DOHH2 (cell line): ENCODE results near the gene DGCR2.

Experiments used
- H3F3A ChIP-seq: fragments of 200-600 bp; sonication (generic), shearing (Covaris generic); 2 replicates; pipeline ENCODE4 v1.6.0; 2016; ENCODE audit warnings: antibody characterized with exemption, mild to moderate bottlenecking; ENCODE audit not compliant: control insufficient read depth, insufficient read depth
- H3K27ac ChIP-seq: fragments of 200-600 bp; sonication (generic); 2 replicates; pipeline ENCODE4 v1.5.1; 2014; ENCODE audit warnings: low read depth, mild to moderate bottlenecking, low read length, moderate library complexity
- H3K27me3 ChIP-seq: fragments of 200-600 bp; sonication (generic); 2 replicates; pipeline ENCODE4 v1.6.1; 2014; ENCODE audit warnings: mild to moderate bottlenecking, low read length, mixed read lengths; ENCODE audit not compliant: control insufficient read depth
- H3K36me3 ChIP-seq: fragments of 200-600 bp; sonication (generic); 2 replicates; pipeline ENCODE4 v1.6.1; 2014; ENCODE audit warnings: mild to moderate bottlenecking, low read length, moderate library complexity, mixed read lengths; ENCODE audit not compliant: control insufficient read depth
- H3K4me1 ChIP-seq: fragments of 200-600 bp; sonication (generic); 2 replicates; pipeline ENCODE4 v1.6.1; 2014; ENCODE audit warnings: mild to moderate bottlenecking, low read length, mixed read lengths; ENCODE audit not compliant: control insufficient read depth
- H3K4me2 ChIP-seq: fragments of 200-600 bp; sonication (generic); 2 replicates; pipeline ENCODE4 v1.6.0; 2014; ENCODE audit warnings: mild to moderate bottlenecking, low read length, moderate library complexity
- H3K4me3 ChIP-seq: fragments of 200-600 bp; sonication (generic); 2 replicates; pipeline ENCODE4 v1.5.1; 2014; ENCODE audit warnings: mild to moderate bottlenecking, low read length, mixed read lengths
- H3K79me2 ChIP-seq: fragments of 200-600 bp; sonication (generic); 2 replicates; pipeline ENCODE4 v1.6.1; 2014; ENCODE audit warnings: mild to moderate bottlenecking, low read length, mixed read lengths; ENCODE audit not compliant: control insufficient read depth
- H3K9me2 ChIP-seq: fragments of 200-600 bp; sonication (generic); replicated peaks from 2 replicates; pipeline ENCODE4 v1.6.1; 2014; ENCODE audit warnings: mild to moderate bottlenecking, low read length, mixed read lengths; ENCODE audit not compliant: control insufficient read depth
- H3K9me3 ChIP-seq: fragments of 200-600 bp; sonication (generic); 2 replicates; pipeline ENCODE4 v1.6.1; 2014; ENCODE audit warnings: antibody characterized with exemption, low read length, mixed read lengths; ENCODE audit not compliant: control insufficient read depth, insufficient read depth
- H4K20me1 ChIP-seq: fragments of 200-600 bp; sonication (generic); 2 replicates; pipeline ENCODE4 v1.6.0; 2014; ENCODE audit warnings: low read depth, mild to moderate bottlenecking, antibody characterized with exemption, low read length, moderate library complexity; ENCODE audit not compliant: control insufficient read depth, insufficient read depth
- EZH2phosphoT487 ChIP-seq: fragments of 200-600 bp; sonication (generic); IDR thresholded peaks from 2 replicates; pipeline ENCODE4 v1.6.1; 2017; ENCODE audit warnings: borderline replicate concordance, mild to moderate bottlenecking, antibody characterized with exemption, low read length, moderate library complexity, mixed read lengths
- TF ChIP-seq, protein P1 (sequence below): fragments of 200-600 bp; sonication (generic); IDR thresholded peaks from one replicate; pipeline ENCODE4 v1.5.1; 2014; ENCODE audit warnings: antibody characterized with exemption, mild to moderate bottlenecking, low read depth, low read length; ENCODE audit not compliant: poor library complexity, severe bottlenecking

Gene DGCR2

GRCh38 chr22:19118329-19118880 is 3.8 kb downstream of the DGCR2 start:
- TF ChIP-seq EZH2phosphoT487 = no peak
- TF ChIP-seq, protein P1, sequence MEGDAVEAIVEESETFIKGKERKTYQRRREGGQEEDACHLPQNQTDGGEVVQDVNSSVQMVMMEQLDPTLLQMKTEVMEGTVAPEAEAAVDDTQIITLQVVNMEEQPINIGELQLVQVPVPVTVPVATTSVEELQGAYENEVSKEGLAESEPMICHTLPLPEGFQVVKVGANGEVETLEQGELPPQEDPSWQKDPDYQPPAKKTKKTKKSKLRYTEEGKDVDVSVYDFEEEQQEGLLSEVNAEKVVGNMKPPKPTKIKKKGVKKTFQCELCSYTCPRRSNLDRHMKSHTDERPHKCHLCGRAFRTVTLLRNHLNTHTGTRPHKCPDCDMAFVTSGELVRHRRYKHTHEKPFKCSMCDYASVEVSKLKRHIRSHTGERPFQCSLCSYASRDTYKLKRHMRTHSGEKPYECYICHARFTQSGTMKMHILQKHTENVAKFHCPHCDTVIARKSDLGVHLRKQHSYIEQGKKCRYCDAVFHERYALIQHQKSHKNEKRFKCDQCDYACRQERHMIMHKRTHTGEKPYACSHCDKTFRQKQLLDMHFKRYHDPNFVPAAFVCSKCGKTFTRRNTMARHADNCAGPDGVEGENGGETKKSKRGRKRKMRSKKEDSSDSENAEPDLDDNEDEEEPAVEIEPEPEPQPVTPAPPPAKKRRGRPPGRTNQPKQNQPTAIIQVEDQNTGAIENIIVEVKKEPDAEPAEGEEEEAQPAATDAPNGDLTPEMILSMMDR = no peak
- no peaks in the 10 kb centered on the region for H3K9me2 ChIP-seq
- H3K79me2 ChIP-seq = peaks cover 86% of the 10 kb centered on the region
- peaks cover 11% of the 10 kb centered on the region for H3K36me3 ChIP-seq
- peak overlapping the region; percentile 76 for H3K4me2 ChIP-seq
- no peaks in the 10 kb centered on the region for H3K9me3 ChIP-seq
- peak overlapping the region; percentile 58 for H3K27ac ChIP-seq
- H3K4me3 ChIP-seq = peak overlapping the region; percentile 39
- peaks cover 50% of the 10 kb centered on the region for H3K4me1 ChIP-seq
- H3K27me3 ChIP-seq = no peaks in the 10 kb centered on the region
- H3F3A ChIP-seq = peaks cover 3% of the 10 kb centered on the region; the same call in 1 of the 2 replicates
- H4K20me1 ChIP-seq = peaks cover 38% of the 10 kb centered on the region

- Histone ChIP-seq H3K36me3 (peaks cover 11% of the 10 kb centered on the region), H3K27ac (no peak overlapping the region), H3K9me3 (no peaks in the 10 kb centered on the region), H3K79me2 (peaks cover 97% of the 10 kb centered on the region), H3F3A (peaks cover 3% of the 10 kb centered on the region; the same call in 1 of the 2 replicates), H3K9me2 (no peaks in the 10 kb centered on the region), H3K4me1 (peaks cover 43% of the 10 kb centered on the region), H4K20me1 (peaks cover 38% of the 10 kb centered on the region), H3K4me2 (no peak overlapping the region), H3K4me3 (no peak overlapping the region), H3K27me3 (no peaks in the 10 kb centered on the region)
- no peak for TF ChIP-seq EZH2phosphoT487
- TF ChIP-seq, protein P1 = no peak
Observed at GRCh38 chr22:19117111-19117512, 5.1 kb downstream of the DGCR2 start.

GRCh38 chr22:19115628-19116027 is 6.6 kb downstream of the DGCR2 start:
- no peaks in the 10 kb centered on the region for H3K27me3 ChIP-seq
- H3K36me3 ChIP-seq = peaks cover 11% of the 10 kb centered on the region
- peaks cover 3% of the 10 kb centered on the region; the same call in 1 of the 2 replicates for H3F3A ChIP-seq
- peaks cover 34% of the 10 kb centered on the region for H4K20me1 ChIP-seq
- no peaks in the 10 kb centered on the region for H3K9me2 ChIP-seq
- no peak for TF ChIP-seq EZH2phosphoT487
- TF ChIP-seq, protein P1 = peak; percentile 28
- H3K79me2 ChIP-seq = peaks cover 92% of the 10 kb centered on the region
- peaks cover 39% of the 10 kb centered on the region for H3K4me1 ChIP-seq
- no peaks in the 10 kb centered on the region for H3K9me3 ChIP-seq
- H3K4me3 ChIP-seq = no peak overlapping the region
- no peak overlapping the region for H3K4me2 ChIP-seq
- no peak overlapping the region for H3K27ac ChIP-seq
